NB4 (cell line): ENCODE measurements around the gene EIF3D.

Experiments used
- CTCF ChIP-seq: IDR thresholded peaks from one replicate; pipeline ENCODE4 v1.5.1; 2012; ENCODE audit warnings: low read depth, low read length
- MAX ChIP-seq: IDR thresholded peaks from 2 replicates; pipeline ENCODE4 v1.6.1; 2011; ENCODE audit warnings: low read depth, low read length
- POLR2A ChIP-seq: IDR thresholded peaks from 2 replicates; pipeline ENCODE4 v1.6.1; 2011; ENCODE audit warnings: mild to moderate bottlenecking; ENCODE audit not compliant: insufficient read length; ENCODE audit errors: extremely low read depth

GRCh38 chr22:36546932-36547331 is 18.0 kb upstream of the EIF3D start:
- TF ChIP-seq CTCF (no peak), POLR2A (no peak), MAX (no peak)
